Heart left ventricle (tissue), 13 donors: ENCODE data around the gene DEPDC1B.

Source experiments
- CTCF ChIP-seq, 12 donors: fragments of 200-600 bp; sonication (generic) in 4 of 12; IDR thresholded peaks; one replicate each; pipeline versions ENCODE4 v1.5.0 to v1.8.0; 2018 to 2022; ENCODE audit warnings: antibody characterized with exemption in 12 of 12, mild to moderate bottlenecking in 5 of 12
- POLR2A ChIP-seq, 2 donors: fragments of 450-650 bp; IDR thresholded peaks; one replicate each; pipeline ENCODE4 v1.6.1; 2017; ENCODE audit warnings: antibody characterized with exemption in 2 of 2, mild to moderate bottlenecking in 2 of 2, moderate library complexity in 2 of 2
- donor health status: ischemic (EF 13 %, LVEDD 7.1; RV severe dilation, severe dysfunction).
- donor health status: DM: no; HTN: yes; CAD: no.
- donor health status: DM: no; HTN: no; CAD: no.
- donor health status: ischemic (EF 25% LVEDD 6.9; RV normal size, moderate dysfunction).
- donor health status: ischemic (EF 25% LVEDD 5.7; RV mildly dilated, moderate dysfunction).
- donor health status: ischemic (EF 35%, LVEDD 5.7; RV mildly dilated, moderate dysfunction).
- donor health status: nonischemic (EF 11% LVEDD 7.7; RV severe dilation, severe dysfunction).
- donor health status: DM: yes; HTN: yes; CAD: no.
- donor health status: PGD.
- donor health status: ischemic (EF 29% LVEDD 5.4; RV normal size, mild dysfunction).
- donor health status: nonischemic (EF 23%, LVEDD 6.1; RV moderate dilation, normal function).

- no peak for TF ChIP-seq CTCF (IDR thresholded peaks at IDR 0.05)
- no peak for TF ChIP-seq POLR2A (IDR thresholded peaks at IDR 0.05)
Observed at GRCh38 chr5:60744682-60745081, 44.7 kb upstream of the DEPDC1B start.
